ENCODE results near the gene HMCN2.

- no peak for TF ChIP-seq CTCF (IDR thresholded peaks at IDR 0.05)
- TF ChIP-seq POLR2AphosphoS5 (IDR thresholded peaks at IDR 0.05) = no peak
Observed at GRCh38 chr9:130241198-130241535, 24.4 kb upstream of the HMCN2 start.

Data from upper lobe of left lung (tissue), 4 donors.